BJ (cell line): ENCODE results near the gene KCNC3. TPM values are rescaled to one million over a fixed set of nuclear protein-coding genes. Genes with fewer than 3 reads are reported as not detected.

ENCODE experiments used
- CTCF ChIA-PET: fragments of 350-600 bp; formaldehyde crosslinking; extraction: SDS; loops from one replicate; lab custom pipeline; 2021; ENCODE audit warnings: antibody characterized with exemption, inconsistent platforms; lab: Yijun Ruan, JAX
- POLR2A ChIA-PET: fragments of 300-600 bp; sonication (Branson Sonifier 250); formaldehyde crosslinking; extraction: SDS; loops from one replicate; lab custom pipeline; 2021; ENCODE audit warnings: antibody characterized with exemption; lab: Charles Lee
- DNase-seq: peaks from one replicate; pipeline ENCODE4 v3.0.0-alpha.2; 2011; ENCODE audit warnings: low read depth
- H3K27me3 ChIP-seq: 2 replicates; pipeline ENCODE4 v1.6.0; 2011; ENCODE audit warnings: low read length; ENCODE audit not compliant: control insufficient read depth, insufficient read depth
- H3K36me3 ChIP-seq: 2 replicates; pipeline ENCODE4 v1.5.1; 2011; ENCODE audit warnings: low read length; ENCODE audit not compliant: control insufficient read depth, insufficient read depth
- H3K4me3 ChIP-seq: 2 replicates; pipeline ENCODE4 v1.5.1; 2011; ENCODE audit warnings: low read depth, mild to moderate bottlenecking, control low read depth, low read length
- CTCF ChIP-seq: IDR thresholded peaks from 2 replicates; pipeline ENCODE4 v1.5.1; 2011; ENCODE audit warnings: low read depth, mild to moderate bottlenecking, control low read depth, inconsistent platforms, low read length, moderate library complexity; ENCODE audit not compliant: insufficient read depth
- polyA plus RNA-seq: library from polyadenylated mRNA; depleted of rRNA; stranded (reverse); fragments of >200 nt; gene quantifications from 2 replicates; pipeline ENCODE4 v1.2.3, GENCODE V29; 2011

KCNC3 gene
- polyA plus RNA-seq, 1 experiment, result 0.04 TPM

- no peaks in the 10 kb centered on the region for H3K36me3 ChIP-seq
- no peak for DNase-seq
- ChIA-PET POLR2A (no interaction called here), CTCF (no interaction called here)
- H3K4me3 ChIP-seq, result no peak overlapping the region
- H3K27me3 ChIP-seq, result peaks cover 11% of the 10 kb centered on the region
- TF ChIP-seq CTCF, result no peak
Observed at GRCh38 chr19:50310759-50311465, 18.3 kb downstream of the KCNC3 start.

GRCh38 chr19:50309396-50310125 is 19.6 kb downstream of the KCNC3 start:
- no peak for TF ChIP-seq CTCF
- H3K36me3 ChIP-seq, result no peaks in the 10 kb centered on the region
- POLR2A ChIA-PET, result no interaction called here
- no peak for DNase-seq
- CTCF ChIA-PET, result no interaction called here
- H3K27me3 ChIP-seq, result peaks cover 7% of the 10 kb centered on the region
- no peak overlapping the region for H3K4me3 ChIP-seq

GRCh38 chr19:50308991-50309390 is 20.2 kb downstream of the KCNC3 start:
- TF ChIP-seq CTCF, result no peak

GRCh38 chr19:50303558-50303957 is 25.6 kb downstream of the KCNC3 start:
- TF ChIP-seq CTCF, result no peak
- no peak overlapping the region for H3K4me3 ChIP-seq
- CTCF ChIA-PET, result no interaction called here
- POLR2A ChIA-PET, result no interaction called here
- no peaks in the 10 kb centered on the region; the same call in none of the 2 replicates for H3K27me3 ChIP-seq
- DNase-seq, result no peak
- no peaks in the 10 kb centered on the region for H3K36me3 ChIP-seq

More at GRCh38 chr19:50308991-50309390, 20.2 kb downstream of the KCNC3 start:
- Histone ChIP-seq H3K36me3 (no peaks in the 10 kb centered on the region), H3K4me3 (no peak overlapping the region), H3K27me3 (peaks cover 7% of the 10 kb centered on the region)
- POLR2A ChIA-PET, result no interaction called here
- CTCF ChIA-PET, result no interaction called here
- no peak for DNase-seq

GRCh38 chr19:50301607-50301971 is 27.6 kb downstream of the KCNC3 start:
- H3K4me3 ChIP-seq, result no peak overlapping the region
- ChIA-PET POLR2A (no interaction called here), CTCF (no interaction called here)
- H3K27me3 ChIP-seq, result no peaks in the 10 kb centered on the region; the same call in 1 of the 2 replicates
- H3K36me3 ChIP-seq, result no peaks in the 10 kb centered on the region
- no peak for TF ChIP-seq CTCF
- no peak for DNase-seq
